T-helper 1 cell treated with Interleukin-12 subunit alpha and Interleukin-12 subunit beta and Interleukin-4 antibody, amounts not matched to agents 30 ng/mL and 1 ng/mL, for 36 hours (primary cell): ENCODE results near the gene FBXO36. TPM values are rescaled to one million over a fixed set of nuclear protein-coding genes. Genes with fewer than 3 reads are reported as not detected.

Source experiments
- intact Hi-C: fragments of 100-400 bp; cut with micrococcal nuclease; formaldehyde crosslinking; loops from one replicate; pipeline ENCODE4 v1.15.1; 2024
- total RNA-seq: library from RNA; stranded (reverse); gene quantifications from 2 replicates; pipeline ENCODE4 v1.2.3, GENCODE V29; 2022

The FBXO36 gene
- total RNA-seq, 1 donor from 2014 or later: 0.17 TPM

DNA sequence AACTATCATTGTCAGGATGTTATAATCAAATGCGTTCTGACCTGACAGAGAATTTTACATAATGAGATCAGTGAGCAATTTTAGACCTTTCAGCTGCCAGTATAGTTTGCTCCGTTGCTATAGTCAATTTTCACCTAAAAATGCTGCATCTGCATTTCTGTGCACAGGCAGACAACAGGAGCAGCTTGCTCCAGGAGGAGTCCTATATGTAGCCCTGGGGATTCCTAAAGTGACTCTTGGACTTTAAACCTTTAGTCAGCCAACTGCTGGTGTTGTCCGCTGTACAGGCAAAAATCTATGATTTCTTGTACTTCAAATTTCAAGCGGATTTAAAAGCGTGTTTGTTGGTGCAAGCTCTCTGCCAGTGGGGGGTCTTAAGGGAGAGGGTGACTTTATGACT lies 120.7 kb downstream of the FBXO36 start:
- intact Hi-C loops: no loop called here

DNA sequence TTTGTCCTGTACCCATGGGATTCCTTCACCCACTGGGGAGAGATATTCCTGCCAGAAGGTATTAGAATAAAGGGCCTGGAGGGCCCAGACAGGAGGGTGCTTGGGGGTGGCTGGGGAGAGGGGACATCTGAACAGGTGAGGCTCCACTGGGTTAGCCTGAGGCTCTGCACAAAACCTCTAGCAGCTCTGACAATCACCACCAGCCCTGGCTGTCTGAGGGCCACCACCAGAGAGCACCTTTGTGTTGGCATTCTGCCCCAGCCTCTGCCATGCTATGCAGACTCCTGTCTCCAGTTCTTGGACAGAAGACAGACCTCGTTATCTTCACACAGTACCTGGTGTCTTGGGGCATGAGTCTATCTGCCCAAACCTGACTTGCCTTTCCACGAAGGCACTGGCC lies 121.2 kb downstream of the FBXO36 start:
- intact Hi-C loops: no loop called here

DNA sequence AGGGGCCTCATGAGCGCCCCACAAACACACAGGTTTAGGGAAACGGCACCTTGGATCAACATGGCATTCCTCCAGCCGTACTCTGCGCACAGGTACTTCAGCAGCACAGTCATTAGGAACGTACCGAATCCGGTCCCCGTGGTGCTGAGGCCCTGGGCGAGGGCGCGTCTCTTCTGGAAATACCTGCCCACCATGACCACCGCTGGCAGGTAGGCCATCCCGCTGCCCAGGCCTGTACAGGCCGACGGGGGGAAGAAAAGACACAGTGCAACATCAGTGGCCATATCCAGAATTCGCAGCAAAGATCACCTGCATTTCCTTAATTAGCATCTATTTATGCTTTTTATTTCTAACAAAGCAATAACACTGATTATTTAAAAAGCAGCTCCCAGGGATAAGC lies 124.2 kb downstream of the FBXO36 start:
- intact Hi-C loops: no loop called here

DNA sequence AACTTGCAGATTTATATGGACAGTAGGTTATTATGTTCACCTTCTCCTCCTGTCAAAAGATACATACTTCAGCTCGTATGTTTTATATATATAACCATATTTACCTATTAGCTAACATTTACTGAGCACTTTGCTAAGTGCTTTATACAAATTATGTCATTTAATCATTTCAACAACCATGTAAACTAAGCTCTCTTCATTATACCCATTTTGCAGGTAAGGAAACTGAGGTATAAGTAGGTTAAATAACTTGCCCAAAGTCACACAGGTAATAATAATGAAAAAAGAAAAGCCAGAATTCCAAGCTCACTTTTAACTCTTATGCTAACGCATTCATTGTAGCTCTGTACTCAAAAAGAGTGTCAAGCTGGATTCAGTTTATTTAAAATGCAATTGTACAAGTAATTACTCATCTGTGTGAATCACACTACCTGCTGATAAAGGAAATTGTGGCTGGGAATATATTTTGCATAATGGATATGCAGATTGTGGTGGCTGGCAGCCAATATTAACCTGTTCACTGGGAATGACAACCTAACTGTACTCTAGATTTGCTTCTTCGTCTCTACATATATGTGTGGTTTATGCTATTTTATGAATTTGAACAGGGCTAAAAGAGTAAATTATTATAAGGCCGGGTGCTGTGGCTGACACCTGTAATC lies 125.8 kb downstream of the FBXO36 start:
- intact Hi-C loops: no loop called here

DNA sequence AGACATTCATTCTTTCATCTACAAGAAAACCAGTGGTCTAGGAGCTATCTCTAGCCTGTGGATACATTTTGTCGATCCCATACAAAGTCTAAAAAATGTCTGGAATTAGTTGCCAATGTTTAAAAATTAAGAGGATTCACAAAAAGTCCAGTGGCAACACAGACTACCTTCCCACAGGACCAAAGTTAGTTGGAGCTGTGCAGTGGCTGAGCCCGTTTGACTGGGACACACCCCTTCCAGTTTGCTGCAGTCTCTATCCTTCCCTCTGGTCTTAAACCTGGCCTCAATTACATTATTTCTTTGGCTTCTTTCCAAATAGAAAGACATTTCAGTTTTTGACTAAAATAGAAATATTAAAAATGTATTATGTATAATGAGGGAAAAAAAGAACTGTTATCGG lies 127.8 kb downstream of the FBXO36 start:
- intact Hi-C loops: no loop called here

DNA sequence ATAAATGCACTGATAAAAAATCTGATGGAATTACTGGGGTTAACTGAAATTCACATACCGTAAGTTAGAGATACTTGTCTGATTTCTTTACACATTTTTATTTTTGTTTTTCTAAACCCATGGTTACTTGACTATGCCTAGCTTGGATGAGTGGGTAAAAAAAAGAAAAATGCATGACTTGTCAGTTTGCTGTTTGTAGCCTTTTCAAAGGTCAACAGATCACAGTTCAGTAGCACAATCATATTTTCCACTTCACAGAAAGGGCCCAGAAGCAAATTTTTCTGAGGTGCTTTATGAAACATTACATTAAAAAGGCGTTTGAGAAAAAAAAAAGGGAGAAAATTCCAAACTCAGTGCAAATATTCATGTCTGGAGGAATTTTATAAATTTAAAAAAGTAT lies 130.0 kb downstream of the FBXO36 start:
- intact Hi-C loops: no loop called here

DNA sequence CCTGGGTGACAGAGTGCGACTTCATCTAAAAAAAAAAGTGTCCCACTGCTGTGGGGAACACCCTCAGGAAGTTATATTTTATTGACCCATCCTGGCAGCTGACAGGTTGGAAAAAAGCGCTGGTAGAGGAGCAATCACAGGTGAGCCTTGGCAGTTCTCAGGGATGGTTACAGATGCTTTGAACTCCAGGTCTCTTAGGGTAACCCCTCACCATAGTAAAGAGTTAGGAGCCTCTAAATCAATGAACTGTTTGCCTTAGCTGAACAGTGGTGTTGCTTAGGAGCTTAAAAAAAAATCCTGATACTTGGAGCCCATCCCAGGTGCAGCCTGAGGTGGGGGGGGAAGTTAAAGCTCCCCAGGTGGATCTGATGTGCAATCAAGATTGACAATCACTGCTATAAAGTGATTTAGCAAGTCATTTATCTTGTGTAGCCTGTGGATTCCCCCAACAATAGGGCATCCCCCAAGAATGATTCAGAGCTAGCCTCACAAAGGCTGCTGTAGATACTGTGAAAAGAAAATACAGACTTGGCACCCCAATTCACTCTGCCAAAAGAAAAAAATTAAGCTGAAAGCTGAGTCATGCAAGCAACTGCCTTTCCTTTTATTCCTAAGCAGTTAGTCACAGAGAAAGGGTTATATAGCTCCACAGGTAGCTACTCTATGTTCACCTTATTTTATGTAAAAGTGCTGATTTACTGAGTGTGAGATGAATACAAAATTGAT lies 131.6 kb downstream of the FBXO36 start:
- intact Hi-C loops: no loop called here

DNA sequence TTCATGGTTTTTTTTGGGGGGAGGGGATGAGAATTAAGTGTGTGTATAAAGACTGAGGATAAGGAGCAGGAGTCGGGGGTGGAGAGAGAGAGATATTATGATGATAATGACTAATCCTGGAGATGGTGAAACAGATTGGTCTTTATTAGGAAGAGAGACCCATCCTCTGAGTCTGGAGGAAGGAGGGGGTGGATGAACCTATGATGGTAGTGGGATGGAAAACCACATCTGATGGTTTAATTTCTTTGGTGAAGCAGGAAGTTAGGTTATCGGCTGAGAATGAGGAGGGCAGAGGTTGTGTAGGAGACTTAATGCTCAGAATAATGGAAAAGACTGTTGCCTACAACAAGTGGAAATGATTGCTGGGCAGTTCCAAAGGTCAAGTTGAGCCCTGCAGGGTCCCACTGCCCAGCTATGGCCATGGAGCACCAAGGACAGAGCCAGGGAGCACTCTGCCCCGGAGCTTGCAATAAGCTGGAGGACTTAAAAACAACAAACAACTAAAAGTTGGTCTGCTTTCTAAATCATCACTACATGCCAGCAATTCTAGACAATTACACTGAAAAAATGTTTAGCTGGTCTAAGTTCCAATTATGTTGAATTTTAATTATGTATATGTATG lies 138.5 kb downstream of the FBXO36 start:
- intact Hi-C loops: loop anchor here (10.0 kb wide), 1 partner anchor 694 kb away; no protein-coding TSS in a partner anchor

Other genes with a start within 250 kb of the FBXO36 start
- gene DNER, start 207.9 kb upstream of the FBXO36 start, total RNA-seq: not detected in 2 replicates
- 275 and 279 TPM in 2 replicates for gene TRIP12, start 494 bp upstream of the FBXO36 start, total RNA-seq
- 0.22 and 0.25 TPM in 2 replicates for gene SLC16A14, start 146.4 kb downstream of the FBXO36 start, total RNA-seq